Astrocyte of the spinal cord (primary cell): Measurements from ENCODE around the gene ME3.
A peak's percentile ranks its signal among the peaks of the same experiment; 100 is the strongest.

ENCODE experiments used
- DNase-seq: peaks from one replicate; pipeline ENCODE4 v3.0.0; 2011; ENCODE audit warnings: low read depth, low spot score
- H3K4me3 ChIP-seq: 2 replicates; pipeline ENCODE4 v1.5.1; 2011; ENCODE audit warnings: low read depth, mild to moderate bottlenecking, low read length, moderate library complexity
- CTCF ChIP-seq: IDR thresholded peaks from 2 replicates; pipeline ENCODE4 v1.5.1; 2012; ENCODE audit warnings: low read depth, mild to moderate bottlenecking, low read length, inconsistent platforms
- in situ Hi-C: cut with HindIII; loops from 2 replicates; pipeline ENCODE4 v1.10.0; 2017; ENCODE audit warnings: low sequenced_read_pairs

The ME3 gene

DNA sequence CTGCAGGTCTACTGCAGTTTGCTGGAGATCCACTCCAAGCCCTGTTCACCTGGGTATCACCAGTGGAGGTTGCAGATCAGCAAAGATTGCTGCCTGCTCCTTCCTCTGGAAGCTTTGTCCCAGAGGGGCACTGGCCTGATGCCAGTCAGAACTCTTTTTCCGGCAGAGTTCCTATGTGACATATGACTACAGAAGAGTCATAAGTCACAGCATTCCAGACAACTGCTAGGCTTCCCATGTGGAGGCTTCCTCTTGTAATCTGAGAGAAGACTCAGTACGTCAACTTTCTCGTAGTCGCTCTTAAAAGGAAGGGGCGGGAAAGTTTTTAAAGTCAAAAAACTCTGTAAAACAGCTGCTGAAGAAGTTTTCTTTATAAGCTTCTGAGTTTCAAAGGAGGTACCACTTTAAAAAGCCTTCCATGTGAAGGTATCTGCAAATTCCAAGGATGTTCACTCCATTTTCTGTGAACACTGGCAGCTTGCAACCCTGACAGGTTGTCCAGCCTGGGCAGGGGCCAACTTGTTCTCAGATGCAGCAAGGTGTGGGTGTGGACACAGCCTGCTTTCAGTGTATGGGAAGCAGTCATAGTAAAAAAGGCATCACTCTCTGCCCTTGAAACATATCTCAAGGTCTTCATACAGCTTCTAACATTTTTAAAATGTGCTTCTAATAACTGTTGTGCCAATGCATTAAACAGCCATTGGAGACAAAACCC is 97.8 kb downstream of the ME3 start:
- no peak overlapping the region for H3K4me3 ChIP-seq
- peak; percentile 63 for DNase-seq
- TF ChIP-seq CTCF, result no peak
- in situ Hi-C loops, result no loop called here

GRCh38 chr11:86571273-86571948 is 101.0 kb downstream of the ME3 start:
- no peak overlapping the region for H3K4me3 ChIP-seq
- DNase-seq, result no peak
- in situ Hi-C loops, result no loop called here
- peak; percentile 40 for TF ChIP-seq CTCF

DNA sequence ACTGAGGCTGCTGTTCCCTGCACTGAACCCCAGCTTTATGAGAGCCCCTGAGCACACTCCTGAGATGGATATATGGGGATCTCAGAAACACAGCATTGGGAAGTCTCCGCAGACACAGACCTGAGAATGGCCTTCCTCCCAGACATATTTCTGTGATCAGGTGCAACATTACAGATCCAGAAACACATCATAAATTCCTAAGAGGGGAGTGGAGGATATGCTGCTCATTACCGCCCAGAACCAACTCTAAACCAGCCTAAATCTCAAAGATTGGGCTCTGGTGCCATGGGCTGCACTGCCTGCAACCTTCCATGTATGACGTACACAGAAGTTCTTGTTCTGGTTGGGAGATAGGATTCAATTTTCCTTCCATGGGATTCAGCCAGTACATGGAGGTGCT is 102.0 kb downstream of the ME3 start:
- no peak for DNase-seq
- no peak overlapping the region for H3K4me3 ChIP-seq
- TF ChIP-seq CTCF, result no peak
- in situ Hi-C loops, result no loop called here

DNA sequence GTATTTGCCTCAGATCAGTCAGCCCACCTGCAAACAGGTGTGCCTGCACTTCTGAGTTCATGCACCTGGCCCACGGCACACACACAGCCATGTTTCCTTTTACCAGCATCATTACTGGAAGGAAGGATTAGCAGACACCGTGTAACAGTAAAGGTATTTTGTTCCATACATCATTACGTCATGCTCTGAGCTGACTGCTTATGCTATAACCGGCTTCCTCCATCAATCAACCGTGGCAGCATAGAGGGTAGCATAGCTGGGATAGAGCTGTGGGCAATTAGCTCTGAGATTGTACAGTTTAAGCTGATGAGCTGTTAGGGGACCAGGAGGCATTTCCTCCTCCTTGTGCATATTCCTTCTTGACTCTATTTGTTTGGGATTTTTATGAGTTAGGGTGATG is 102.4 kb downstream of the ME3 start:
- DNase-seq, result no peak
- no peak overlapping the region for H3K4me3 ChIP-seq

DNA sequence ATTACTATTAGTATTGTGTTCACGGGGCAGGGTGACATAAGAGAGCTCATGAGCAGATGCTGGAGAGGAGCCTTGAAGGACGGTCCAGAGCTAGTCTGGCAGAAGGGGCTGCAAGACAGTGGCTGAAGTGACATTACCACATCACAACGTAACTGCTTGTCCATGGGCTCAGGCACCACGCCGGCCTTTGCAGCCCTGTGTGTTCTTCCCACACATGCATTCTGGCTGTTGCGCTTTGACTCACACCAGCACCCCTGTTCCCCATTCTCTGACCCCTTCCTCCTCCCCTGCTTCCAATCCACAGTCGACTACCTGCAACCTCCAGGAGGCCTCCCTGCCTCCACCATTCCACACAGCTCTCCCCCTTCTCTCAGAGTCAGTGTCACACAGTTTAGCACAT is 103.3 kb downstream of the ME3 start:
- in situ Hi-C loops, result no loop called here
- DNase-seq, result no peak
- H3K4me3 ChIP-seq, result no peak overlapping the region
- TF ChIP-seq CTCF, result no peak

More for the DNA sequence above, 102.4 kb downstream of the ME3 start:
- in situ Hi-C loops, result no loop called here
- TF ChIP-seq CTCF, result no peak

DNA sequence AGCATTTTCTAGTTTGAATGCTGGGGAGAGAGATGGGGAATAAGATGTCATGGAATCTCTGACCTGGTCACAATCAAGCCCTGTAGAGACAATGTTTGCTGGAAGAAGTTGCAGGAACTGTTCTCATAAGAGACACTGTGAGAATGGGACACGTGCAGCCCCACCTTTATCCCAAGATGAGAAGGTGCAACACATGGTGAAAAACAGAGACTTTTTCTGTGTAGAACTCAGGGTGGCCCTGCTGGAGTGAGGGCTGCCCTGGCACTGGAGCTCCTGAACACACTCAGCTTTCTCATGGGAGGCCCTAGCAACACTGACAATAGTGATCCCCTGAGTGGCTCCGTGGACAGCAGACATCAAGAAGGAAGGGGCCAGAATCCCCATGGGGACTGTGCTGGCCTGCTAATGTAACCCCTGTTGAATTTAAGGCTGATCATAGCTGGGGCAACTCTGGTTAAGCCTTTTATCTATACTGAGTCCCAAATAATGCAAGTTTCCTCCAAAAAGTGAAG is 106.6 kb downstream of the ME3 start:
- no peak overlapping the region for H3K4me3 ChIP-seq
- in situ Hi-C loops, result no loop called here
- DNase-seq, result no peak
- no peak for TF ChIP-seq CTCF
